SK-N-SH (cell line): Measurements from ENCODE around the gene CCDC188.

Experiments
- CTCF ChIP-seq: fragments of 200-600 bp; sonication (generic); IDR thresholded peaks from 2 replicates; pipeline ENCODE4 v1.6.1; 2017; ENCODE audit warnings: antibody characterized with exemption, mild to moderate bottlenecking, moderate library complexity
- GABPA ChIP-seq: IDR thresholded peaks from 2 replicates; pipeline ENCODE4 v1.4.0; 2012; ENCODE audit warnings: low read depth, mild to moderate bottlenecking
- MEF2A ChIP-seq: IDR thresholded peaks from 2 replicates; pipeline ENCODE4 v1.4.0; 2012; ENCODE audit warnings: low read depth, borderline replicate concordance
- POLR2AphosphoS5 ChIP-seq: IDR thresholded peaks from 2 replicates; pipeline ENCODE4 v1.6.1; 2012; ENCODE audit warnings: low read depth, low read length
- RAD21 ChIP-seq: IDR thresholded peaks from 2 replicates; pipeline ENCODE4 v1.6.1; 2012; ENCODE audit warnings: mild to moderate bottlenecking, low read length
- TAF1 ChIP-seq: IDR thresholded peaks from 2 replicates; pipeline ENCODE4 v1.6.1; 2012; ENCODE audit warnings: low read depth, mild to moderate bottlenecking, low read length, moderate library complexity, borderline replicate concordance

GRCh38 chr22:20133930-20134549 lies 16.8 kb downstream of the CCDC188 start:
- no peak for TF ChIP-seq RAD21
- no peak for TF ChIP-seq MEF2A
- no peak for TF ChIP-seq POLR2AphosphoS5
- TF ChIP-seq CTCF, result no peak
- TF ChIP-seq TAF1, result no peak
- no peak for TF ChIP-seq GABPA
